HG02642 (cell line): ENCODE data around the gene METTL17.
"Not testable (repeated sequence)": the region's sequence is repeated elsewhere in the genome, so short reads cannot be mapped to it uniquely, and the experiment has no call there.

Experiments
- ATAC-seq: cut with Tn5 transposase; IDR thresholded peaks from one replicate; pipeline ENCODE4 v1.9.1; 2021; ENCODE audit warnings: mild to moderate bottlenecking; ENCODE audit not compliant: unreplicated experiment, poor library complexity

Gene METTL17

DNA sequence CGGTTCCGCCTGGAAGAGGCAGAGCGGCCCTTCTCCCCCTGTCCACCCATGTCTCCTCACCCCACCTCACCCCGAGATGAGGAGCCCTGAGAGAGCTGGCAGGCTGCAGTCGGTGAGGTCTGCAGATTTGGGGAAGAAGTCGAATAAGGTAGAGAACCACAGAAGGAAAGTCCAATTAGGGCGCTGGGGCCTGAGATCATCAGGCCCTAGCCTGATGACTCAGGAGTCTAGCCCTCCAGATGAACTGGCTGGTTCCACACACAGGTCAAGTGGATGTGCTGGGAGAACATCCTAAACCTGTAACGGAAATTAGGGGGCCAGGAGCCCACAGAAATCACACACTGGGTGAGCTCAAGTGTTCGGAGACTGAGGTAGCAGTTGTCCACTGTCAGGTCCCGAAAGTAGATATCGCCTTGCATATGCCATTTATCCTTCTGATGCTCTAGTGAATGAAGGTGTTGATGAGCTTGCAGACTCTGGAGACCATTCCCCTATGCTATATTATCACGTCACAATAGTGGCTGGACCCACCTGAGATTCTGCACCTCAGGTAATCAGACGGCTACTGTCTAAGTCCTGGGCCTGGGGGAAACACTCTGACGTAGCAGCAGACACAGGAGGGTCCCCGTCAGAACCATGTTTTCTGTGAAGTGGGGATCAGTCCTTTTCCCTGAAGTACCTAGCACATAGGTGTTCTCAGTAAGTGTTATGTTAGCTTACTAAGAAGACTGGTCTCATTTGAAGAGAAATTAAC is 886 bp upstream of the METTL17 start:
- no peak for ATAC-seq

DNA sequence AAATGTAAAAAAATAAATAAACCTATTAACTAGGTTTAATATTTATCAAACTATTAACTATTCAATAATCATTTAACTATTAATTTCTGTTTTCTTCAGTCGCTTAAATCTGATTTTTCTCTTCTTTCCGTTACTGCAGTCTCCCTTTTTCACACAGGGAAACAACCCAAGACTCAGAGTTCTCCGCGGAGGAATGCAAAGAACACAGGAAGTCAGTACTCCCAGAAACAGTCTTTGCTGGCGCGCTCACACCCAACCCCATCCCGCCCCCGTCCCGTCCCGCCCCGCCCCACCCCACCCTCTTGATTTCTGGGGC is 351 bp upstream of the METTL17 start:
- no peak for ATAC-seq

DNA sequence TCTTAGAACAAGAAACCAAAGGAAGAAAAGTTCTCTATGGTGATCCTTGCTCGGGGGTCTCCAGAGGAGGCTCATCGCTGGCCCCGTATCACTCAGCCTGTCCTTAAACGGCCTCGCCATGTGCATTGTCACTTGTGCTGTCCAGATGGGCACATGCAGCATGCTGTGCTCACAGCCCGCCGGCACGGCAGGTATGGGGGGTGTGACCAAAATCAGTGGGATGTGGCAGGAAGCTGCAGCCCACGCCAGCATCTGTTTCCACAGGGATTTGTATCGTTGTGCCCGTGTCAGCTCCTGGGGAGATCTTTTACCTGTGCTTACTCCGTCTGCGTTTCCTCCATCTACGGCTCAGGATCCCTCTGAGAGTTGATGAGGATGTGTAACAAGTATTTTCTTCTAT is 6.7 kb downstream of the METTL17 start:
- no peak for ATAC-seq

DNA sequence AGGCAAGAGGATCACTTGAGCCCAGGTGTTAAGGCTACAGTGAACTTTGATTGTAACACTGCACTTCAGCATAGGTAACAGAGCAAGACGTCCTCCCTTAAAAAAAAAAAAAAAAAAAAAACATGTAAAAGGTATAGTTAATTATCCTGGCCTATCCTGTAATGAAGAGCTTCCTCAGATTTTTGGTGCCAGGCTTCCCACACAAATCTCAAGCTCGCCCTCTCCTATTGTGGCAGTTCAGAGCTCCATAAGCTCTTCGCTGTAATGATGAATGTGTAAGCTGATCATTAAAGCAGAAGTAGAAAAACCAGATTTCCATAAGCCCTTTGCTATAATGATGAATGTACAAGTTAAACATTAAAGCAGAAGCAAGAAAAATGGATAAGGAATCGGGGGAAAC is 7.3 kb downstream of the METTL17 start:
- no peak for ATAC-seq

DNA sequence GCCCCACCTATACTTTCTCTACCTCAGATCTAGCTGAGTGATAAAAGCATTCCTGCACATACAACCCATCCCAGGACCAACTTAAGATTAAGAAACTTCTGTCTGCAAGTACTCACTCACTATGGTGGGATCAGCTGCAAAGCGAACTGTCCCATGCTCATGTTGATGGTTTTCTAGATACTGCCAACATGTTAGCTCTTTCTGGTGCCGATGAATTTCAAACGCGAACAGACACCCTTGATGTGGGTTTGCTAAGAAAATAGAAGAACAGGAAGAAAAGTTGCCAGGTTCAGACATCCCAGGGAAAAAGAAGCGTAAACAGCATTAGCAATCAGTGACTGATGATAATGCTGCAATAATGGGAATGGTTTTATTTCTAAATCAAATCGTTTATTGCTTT is 7.8 kb downstream of the METTL17 start:
- ATAC-seq, result no peak

DNA sequence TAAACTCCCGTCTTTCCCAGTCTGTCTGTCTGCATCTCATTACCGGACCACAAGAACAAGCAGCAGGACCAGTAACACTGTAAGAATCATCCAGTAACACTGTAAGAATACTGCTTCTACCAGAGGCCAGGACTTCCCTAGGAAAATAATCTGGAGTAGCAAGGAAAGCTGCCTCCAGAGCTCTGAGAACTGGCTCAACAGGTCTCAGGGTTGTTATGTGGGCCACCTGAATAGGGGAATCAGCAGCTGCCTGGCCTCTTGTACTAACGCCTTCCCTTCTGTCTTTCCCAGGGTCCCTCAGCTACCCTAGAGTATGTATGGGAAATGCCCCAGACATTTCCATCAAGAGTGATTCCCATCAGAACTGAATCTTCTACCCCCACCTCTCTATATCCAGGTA is 8.4 kb downstream of the METTL17 start:
- no peak for ATAC-seq

DNA sequence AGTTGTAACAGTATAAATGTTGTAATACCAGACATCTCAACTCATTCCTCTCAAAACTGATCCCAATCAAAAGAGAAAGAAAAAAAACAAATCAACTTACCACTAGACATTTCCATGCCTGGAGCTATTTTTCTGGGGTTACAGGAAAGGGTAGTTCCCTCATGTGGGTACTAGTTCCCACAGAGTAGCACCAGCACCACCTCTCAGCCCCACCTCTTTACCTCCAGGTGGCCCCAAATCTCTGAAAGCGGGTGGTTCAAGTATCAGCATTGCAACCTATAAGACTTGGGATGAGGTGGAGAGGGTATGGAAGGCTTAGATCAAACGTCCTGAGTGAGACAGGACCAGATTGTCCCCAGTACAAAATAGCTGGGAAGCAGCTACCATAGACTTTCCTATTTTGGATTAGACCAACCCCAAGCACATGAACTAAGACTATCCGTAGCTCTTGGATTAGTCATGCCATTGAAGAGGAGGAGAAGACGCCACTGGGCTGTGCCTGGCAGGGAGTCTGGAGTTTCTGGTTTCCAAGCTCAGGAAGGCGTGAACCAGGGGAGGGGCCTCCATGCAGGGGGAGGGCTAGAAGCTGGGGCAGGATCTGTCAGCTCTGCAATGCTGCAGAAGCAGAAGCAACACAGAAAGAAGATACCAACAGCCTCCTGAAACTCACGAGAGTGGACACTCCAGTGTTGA is 9.0 kb downstream of the METTL17 start, which contains the start of gene SLC39A2:
TSS of gene SLC39A2 (plus strand) at position 620 of the 693 bp plus-strand sequence. CDS start 154 bp downstream, outside the sequence.
- ATAC-seq, result no peak

DNA sequence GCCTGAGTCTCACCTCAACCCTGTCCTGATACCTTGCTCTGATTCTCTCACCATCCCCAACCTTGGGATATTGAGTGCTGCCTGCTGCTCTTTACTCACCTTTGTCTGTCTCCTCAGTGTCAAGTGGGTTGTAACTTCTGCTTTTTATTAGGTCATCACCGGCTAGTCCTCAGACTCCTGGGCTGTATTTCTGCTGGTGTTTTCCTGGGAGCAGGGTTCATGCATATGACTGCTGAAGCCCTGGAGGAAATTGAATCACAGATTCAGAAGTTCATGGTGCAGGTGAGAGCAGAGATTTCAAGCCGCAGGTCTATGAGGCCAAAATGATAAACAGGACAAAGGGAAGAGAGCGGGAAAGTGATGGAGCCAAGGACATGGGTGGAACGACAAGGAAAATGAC is 9.8 kb downstream of the METTL17 start:
- ATAC-seq, result no peak

DNA sequence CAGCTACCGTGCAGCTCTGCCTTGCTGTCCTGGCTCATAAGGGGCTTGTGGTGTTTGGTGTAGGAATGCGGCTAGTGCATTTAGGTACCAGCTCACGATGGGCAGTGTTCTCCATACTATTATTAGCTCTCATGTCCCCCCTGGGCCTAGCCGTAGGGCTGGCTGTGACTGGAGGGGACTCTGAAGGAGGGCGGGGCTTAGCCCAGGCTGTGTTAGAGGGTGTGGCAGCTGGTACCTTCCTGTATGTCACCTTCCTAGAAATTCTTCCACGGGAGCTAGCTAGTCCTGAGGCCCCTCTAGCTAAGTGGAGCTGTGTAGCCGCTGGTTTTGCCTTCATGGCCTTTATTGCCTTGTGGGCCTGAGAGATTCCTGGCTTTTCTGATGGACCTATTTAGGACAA is 11.4 kb downstream of the METTL17 start:
- ATAC-seq, result no peak

DNA sequence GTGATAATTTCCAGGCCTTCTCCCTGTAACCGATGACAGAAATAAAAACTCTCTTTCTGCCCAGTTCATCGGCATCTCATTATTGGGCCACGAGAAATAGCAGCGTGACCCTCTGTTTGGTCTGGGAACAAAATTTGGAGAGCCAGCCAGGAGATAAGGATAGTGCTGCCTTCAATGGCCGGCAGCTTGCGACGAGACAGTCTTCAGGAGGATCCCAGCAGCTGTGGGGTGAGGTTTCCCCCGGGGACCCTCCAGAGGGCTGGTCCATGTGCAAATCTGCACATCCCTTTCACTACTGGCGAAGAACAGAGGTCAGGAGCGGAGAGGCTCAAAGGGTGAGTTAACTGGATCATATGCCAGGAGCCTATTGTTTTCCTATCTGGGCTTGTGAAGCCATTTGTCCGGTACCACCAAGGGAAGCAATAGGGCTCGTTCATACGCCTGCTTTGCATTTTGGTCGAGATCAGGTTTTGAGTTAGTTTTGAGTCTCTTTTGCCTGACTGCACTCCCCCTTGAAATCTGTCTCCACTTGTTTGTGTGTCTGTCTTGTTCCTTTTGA is 14.1 kb downstream of the METTL17 start:
- ATAC-seq, result no peak

DNA sequence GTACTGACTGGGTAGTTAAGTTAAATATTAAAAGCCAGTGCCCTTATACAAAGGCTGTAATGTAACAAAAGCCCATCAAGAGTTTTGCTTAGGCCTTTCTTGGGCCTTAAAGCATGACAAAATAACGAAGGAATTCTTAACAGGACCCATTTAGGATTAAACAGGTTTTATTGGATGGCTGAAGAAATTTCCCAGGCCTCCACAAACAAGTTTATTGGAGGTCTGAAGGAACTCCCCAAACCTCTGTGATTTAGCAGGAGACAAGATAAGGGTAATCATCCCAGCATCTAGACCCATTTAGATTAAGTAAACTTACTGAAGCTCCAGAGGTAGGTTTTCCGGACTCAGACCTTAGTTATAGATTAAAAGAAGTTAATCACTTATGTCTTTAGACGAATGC is 19.9 kb downstream of the METTL17 start:
- not testable (repeated sequence) for ATAC-seq

DNA sequence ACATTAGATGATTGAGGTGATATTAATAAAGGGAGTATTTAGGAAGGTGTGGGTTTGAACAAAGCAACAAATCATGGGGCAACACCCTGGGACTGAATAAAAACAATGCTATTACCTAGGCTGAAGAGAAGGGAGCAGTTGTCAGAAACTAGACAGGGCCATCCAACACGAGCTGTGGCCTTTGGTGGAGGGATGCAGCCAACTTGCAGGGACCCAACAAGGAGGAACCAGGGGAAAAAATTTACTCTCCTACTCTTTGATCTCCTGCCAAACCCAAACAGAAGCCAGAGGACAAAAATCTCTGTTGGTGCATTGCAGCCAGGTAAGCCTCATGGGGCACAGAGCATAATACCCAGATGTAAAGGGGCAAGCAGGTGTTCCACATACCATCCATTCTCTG is 21.4 kb downstream of the METTL17 start:
- ATAC-seq, result no peak

DNA sequence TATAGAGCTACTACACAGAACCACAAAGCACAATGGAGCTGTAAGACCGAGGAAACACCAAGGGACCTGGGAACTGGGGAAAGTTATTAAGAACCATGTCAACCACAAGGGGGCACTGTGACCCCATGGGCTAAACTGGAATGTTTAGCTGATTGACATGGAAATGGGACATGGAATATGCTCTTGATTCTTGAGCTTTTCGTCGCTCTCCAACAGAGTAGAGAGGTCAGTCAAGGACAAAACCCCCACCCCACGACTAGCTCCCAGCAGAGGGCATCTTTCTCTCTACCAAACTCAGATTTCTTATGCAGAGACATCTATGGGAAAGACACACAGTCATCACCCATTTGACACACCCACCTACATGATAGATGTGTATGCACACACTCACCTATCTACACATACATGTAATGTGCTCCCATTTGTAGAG is 25.0 kb downstream of the METTL17 start:
- no peak for ATAC-seq

DNA sequence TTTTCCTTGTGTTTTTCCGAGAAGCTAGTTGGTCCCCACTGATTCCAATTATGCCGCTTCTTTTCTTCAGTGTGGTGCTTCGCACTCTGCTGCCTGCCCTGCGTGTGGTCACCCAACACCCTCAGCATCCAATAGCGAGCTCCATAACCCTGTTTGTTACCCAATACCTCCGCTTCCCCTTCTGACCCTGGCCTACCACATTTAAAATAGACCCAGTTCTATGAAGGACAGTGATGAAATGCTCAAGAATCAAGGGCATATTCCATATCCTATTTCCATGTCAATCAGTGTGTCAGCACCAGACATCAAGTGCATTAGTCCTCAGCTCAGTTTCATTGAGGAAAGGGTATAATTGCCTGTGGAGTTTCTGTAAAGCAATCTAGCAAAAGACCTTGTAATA is 25.5 kb downstream of the METTL17 start:
- no peak for ATAC-seq

DNA sequence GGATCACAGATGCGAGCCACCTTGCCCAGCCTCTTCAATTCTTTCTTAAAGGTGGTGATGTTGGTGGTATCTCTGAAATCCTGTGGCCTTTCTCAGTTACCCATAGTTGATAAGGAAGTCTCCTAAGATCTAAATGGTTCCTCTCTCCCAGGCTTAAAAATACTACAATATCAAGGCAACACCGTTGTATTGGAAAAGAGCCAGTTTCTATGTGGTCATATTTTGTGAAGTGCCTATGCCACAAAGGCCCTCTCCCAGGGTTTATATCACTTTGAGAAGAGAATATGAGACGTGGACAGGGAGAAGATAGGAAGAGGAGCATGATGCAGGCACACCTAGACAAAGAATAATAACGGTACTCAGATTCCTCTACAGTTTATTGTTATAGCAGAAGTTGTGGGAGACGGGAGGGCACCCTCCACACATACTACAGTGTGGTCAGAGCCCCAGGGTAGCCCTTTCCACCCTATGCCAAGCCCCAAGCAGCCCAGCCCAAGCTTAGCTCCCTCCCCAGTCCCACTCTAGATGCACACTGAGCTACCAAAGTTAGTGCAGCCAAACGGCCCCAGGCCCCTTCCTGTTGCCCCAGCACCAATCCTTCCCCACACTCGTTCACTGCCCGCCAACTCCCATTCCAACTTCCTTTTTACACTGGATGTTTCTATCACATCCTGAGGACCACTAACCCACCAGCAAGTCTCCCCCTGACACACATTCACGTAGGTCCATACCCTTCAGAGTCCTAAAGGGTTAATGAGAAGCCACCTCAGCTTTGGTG is 26.8 kb downstream of the METTL17 start:
- no peak for ATAC-seq

DNA sequence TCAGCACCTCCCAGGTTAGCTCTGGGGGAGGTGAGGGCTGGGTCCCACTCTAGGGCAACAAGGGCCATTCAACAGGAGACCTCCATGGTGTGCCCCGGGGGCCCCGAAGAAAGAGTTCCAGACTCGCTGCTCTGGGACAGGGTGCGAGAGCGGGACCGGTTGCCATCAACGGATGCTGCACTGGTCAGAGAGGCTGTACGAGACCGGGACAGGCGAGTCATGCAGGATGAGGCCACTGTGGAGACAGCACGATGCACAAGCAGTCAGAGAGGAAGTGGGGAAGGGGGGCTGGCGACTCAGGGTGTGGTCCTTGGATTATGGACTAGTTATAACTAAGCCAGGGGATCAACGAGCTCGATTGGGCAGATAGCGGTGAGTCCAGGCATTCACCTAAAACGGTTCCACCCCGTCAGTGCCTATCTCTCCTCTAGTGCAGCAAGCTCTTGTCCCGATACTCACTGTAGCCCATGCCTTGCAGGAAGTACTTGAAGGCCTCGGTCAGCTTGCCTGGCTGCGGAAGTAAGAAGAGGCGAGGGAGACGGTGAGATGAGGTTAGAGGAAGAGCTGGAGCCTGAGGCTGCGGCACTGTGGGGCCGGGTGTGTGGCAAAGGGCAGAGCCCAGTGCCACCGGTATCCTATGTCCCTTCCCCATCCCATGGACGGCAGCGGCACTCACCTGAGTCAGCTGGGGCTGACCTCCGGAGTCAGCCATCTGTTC is 27.9 kb downstream of the METTL17 start:
- ATAC-seq, result no peak

DNA sequence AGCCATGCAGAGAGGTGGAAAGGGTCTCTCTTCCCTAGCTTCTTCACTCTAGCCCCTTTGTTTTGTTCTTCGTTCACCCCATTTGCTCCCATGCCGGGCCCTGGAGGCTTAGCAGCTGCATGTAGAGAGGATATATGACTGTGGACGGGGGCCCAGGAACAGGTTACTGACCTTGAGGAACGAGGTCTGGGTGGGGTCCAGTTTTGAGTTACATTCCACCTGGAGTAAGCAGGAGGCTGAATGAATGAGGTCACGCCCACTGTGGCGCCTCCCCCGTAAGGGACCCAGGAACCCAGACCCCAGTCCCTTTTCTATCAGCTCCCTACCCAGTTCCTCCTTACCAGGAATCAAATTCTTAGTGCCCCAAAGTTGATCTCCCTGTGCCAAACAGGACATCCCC is 28.5 kb downstream of the METTL17 start:
- no peak for ATAC-seq

DNA sequence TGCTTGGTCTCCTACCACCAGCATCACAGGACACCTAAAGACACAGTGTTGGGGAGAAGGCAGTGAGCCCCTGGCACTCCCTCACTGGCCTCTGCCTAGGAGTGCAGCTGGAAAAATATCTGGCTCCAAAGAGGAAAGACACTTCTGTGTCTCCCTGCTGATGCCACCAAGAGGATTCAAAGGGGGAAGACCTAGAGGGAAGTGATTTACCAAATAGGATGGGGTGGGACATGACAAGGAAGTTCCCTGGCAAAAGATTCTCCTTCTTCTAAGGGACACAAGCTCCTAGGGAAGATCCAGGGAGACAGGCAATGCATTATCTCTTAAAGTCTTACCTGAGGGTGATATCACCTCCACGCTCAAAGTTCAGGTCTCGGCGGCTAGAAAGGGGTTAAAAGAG is 29.0 kb downstream of the METTL17 start:
- no peak for ATAC-seq

DNA sequence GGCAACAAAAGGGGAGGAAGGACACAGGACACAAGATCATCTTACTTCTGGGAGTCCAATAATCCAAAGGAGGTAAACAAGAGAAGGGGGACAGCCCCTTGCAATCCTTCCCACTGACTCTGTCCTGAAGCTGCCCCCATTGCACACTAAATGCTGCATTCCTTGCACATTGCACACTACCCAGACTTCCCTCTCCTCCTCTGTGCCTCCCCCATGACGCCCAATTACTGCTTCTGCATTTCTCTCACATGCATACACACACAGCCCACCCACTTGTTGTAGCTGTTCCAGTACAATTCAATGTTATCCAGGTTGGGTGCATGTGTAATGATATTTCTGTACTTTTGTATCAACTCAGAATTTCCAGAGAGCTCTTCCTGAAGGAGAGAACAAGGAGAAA is 29.6 kb downstream of the METTL17 start:
- no peak for ATAC-seq

DNA sequence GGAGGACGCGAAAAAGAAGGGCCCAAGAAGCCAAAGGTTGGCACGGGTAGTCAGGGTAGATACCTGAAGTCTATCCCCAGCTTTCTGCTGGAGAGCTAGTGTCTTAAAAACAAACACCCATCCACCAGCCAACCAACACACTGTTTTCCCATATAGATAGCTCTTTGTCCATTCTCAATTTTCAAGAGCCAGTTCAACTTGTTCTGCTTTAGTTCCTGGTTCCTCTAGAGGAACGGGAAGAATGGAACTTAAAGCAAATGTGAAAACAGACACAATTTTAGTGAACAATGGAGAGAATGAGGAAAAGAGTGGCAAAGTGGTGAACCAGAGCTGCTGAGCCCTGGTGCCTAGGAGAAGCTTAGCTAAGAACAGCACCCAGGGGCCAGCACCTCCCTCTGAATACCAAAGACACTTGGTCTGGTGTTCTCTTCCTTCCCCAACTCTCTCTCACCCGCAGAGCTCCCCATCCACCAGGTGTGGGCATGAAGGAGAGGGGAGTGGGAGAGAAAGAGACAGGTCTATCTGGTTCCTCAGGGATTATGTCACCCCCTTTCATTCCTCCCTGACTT is 31.3 kb downstream of the METTL17 start:
- ATAC-seq, result no peak
